ENCODE data around the gene MCM10.

DNA sequence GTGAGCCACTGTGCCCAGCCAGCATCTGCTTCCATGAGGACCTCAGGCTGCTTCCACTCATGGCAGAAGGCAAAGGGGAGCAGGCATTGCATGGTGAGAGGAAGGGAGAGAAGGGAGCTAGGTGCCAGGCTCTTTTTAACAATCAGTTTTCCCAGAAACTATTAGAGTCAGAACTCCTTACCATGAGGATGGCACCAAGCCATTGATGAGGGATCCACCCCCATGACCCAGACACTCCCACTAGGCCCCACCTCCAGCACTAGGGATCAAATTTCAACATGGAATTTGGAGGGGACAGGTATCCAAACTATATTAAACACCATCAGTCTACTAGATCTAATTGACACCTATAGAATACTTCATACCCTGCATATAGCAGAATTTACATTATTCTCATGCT lies 14.2 kb upstream of the MCM10 start:
- TF ChIP-seq POLR2AphosphoS5 (IDR thresholded peaks at IDR 0.05; ENCODE audit: insufficient read depth in 1 of 2, low read depth in 1 of 2) (no peak), POLR2A (IDR thresholded peaks at IDR 0.05) (no peak)
- TF ChIP-seq, protein P1, sequence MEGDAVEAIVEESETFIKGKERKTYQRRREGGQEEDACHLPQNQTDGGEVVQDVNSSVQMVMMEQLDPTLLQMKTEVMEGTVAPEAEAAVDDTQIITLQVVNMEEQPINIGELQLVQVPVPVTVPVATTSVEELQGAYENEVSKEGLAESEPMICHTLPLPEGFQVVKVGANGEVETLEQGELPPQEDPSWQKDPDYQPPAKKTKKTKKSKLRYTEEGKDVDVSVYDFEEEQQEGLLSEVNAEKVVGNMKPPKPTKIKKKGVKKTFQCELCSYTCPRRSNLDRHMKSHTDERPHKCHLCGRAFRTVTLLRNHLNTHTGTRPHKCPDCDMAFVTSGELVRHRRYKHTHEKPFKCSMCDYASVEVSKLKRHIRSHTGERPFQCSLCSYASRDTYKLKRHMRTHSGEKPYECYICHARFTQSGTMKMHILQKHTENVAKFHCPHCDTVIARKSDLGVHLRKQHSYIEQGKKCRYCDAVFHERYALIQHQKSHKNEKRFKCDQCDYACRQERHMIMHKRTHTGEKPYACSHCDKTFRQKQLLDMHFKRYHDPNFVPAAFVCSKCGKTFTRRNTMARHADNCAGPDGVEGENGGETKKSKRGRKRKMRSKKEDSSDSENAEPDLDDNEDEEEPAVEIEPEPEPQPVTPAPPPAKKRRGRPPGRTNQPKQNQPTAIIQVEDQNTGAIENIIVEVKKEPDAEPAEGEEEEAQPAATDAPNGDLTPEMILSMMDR (IDR thresholded peaks at IDR 0.05) = no peak

Measured in vagina (tissue), 2 donors.